H7 (cell line): Measurements from ENCODE around the gene LITAFD. TPM values are rescaled to one million over a fixed set of nuclear protein-coding genes. Genes with fewer than 3 reads are reported as not detected.

Source experiments
- DNase-seq: peaks from one replicate; pipeline ENCODE4 v3.0.0; 2012
- H3K27me3 ChIP-seq: 2 replicates; pipeline ENCODE4 v1.6.0; 2011; ENCODE audit warnings: mild to moderate bottlenecking, low read length; ENCODE audit not compliant: control insufficient read depth, insufficient read depth
- H3K36me3 ChIP-seq: replicated peaks from 2 replicates; pipeline ENCODE4 v1.5.1; 2011; ENCODE audit warnings: low read length; ENCODE audit not compliant: control insufficient read depth, insufficient read depth
- H3K4me3 ChIP-seq: 2 replicates; pipeline ENCODE4 v1.5.1; 2011; ENCODE audit warnings: low read depth, mild to moderate bottlenecking, control low read depth, low read length, moderate library complexity; ENCODE audit not compliant: insufficient read depth
- total RNA-seq: library from RNA; depleted of rRNA; stranded (reverse); fragments of >200 nt; shearing (Covaris generic); gene quantifications from 2 replicates; pipeline ENCODE4 v1.2.3, GENCODE V29; 2014; rRNA removed

LITAFD gene
- total RNA-seq, 1 experiment from 2014 or later, result not detected

DNA sequence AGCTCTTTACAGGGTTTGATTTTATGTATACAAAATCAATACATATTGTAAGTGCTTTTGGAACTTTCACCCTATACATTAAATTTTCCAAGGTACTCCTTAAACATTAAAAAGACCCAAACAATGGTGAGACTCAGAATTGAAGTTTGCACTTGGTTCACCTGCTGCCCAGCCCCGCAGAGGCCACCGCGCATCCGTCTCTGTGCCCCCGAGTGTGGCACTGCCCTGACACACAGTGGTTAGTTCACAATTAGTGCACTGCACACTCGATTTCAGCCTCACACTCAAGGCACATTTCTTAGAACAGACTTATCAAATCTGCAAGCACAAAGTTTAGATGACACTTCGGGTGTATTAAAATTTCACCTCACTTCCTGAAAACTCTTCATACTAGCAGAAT lies 43.3 kb downstream of the LITAFD start:
- no peaks in the 10 kb centered on the region for H3K27me3 ChIP-seq
- no peak for DNase-seq
- no peak overlapping the region for H3K4me3 ChIP-seq
- H3K36me3 ChIP-seq, result peaks cover 21% of the 10 kb centered on the region

- DNase-seq, result no peak
- Histone ChIP-seq H3K4me3 (no peak overlapping the region), H3K36me3 (peaks cover 14% of the 10 kb centered on the region), H3K27me3 (no peaks in the 10 kb centered on the region)
These were observed 44.7 kb downstream of the LITAFD start for GRCh38 chr16:8926827-8927226.

DNA sequence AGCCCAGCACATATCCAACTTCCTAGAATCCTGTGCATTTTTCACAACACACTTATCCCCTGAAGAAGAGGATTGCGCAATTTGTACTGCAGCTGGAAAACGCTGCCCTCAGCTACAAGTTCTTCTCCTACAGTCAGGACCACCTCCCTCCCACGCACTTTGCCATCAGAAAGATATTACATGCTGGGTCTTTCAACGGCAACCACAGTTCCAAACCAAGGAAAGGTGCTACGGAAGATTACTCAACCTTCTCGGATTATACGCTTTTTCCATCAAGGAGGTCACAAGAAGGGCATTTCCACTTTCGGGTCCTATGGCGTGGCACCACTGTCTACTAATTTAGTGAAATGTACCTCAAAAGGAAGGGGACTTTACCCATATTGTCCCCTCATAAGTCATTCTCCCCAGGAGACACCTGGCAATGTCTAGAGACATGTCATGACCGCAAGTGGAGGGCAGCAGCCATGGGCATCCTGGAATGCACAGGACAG lies 46.4 kb downstream of the LITAFD start:
- Histone ChIP-seq H3K36me3 (peaks cover 6% of the 10 kb centered on the region), H3K4me3 (no peak overlapping the region), H3K27me3 (no peaks in the 10 kb centered on the region)
- no peak for DNase-seq

- Histone ChIP-seq H3K27me3 (no peaks in the 10 kb centered on the region), H3K4me3 (no peak overlapping the region), H3K36me3 (peaks cover 6% of the 10 kb centered on the region)
- DNase-seq, result no peak
These were observed 47.1 kb downstream of the LITAFD start for GRCh38 chr16:8929086-8929748.

- peak; percentile 74 for DNase-seq
- H3K4me3 ChIP-seq, result no peak overlapping the region
- H3K36me3 ChIP-seq, result peaks cover 6% of the 10 kb centered on the region
- H3K27me3 ChIP-seq, result no peaks in the 10 kb centered on the region
These were observed 49.7 kb downstream of the LITAFD start for GRCh38 chr16:8931859-8932258.

GRCh38 chr16:8934601-8935000 lies 52.5 kb downstream of the LITAFD start:
- peaks cover under 1% of the 10 kb centered on the region; the same call in 1 of the 2 replicates for H3K36me3 ChIP-seq
- DNase-seq, result no peak
- H3K27me3 ChIP-seq, result no peaks in the 10 kb centered on the region
- no peak overlapping the region for H3K4me3 ChIP-seq

Other genes with a start within 250 kb of the LITAFD start
- 1.8 and 3.1 TPM in 2 replicates for gene ABAT, start 207.7 kb upstream of the LITAFD start, total RNA-seq
- gene TMEM186, start 84.7 kb upstream of the LITAFD start, total RNA-seq, result 8.2 and 12.1 TPM in 2 replicates
- gene PMM2, start 84.5 kb upstream of the LITAFD start, total RNA-seq, result 36.5 and 49.1 TPM in 2 replicates
- gene CARHSP1, start 13.3 kb upstream of the LITAFD start, total RNA-seq, result 324 and 345 TPM in 2 replicates
- gene USP7, start 81.6 kb downstream of the LITAFD start, total RNA-seq, result 63.6 and 80.7 TPM in 2 replicates
- 40.3 and 44.0 TPM in 2 replicates for gene HAPSTR1, start 209.3 kb downstream of the LITAFD start, total RNA-seq